Omental fat pad (tissue), 4 donors: Measurements from ENCODE around the gene CACNA1D. TPM values are rescaled to one million over a fixed set of nuclear protein-coding genes. Genes with fewer than 3 reads are reported as not detected.

ENCODE experiments used
- ATAC-seq: fragments of 150-250 bp; one replicate; pipeline ENCODE4 v1.9.1; 2016; ENCODE audit warnings: mild to moderate bottlenecking, moderate library complexity; ENCODE audit not compliant: low FRiP score
- DNase-seq: peaks from one replicate; pipeline ENCODE4 v3.0.0-alpha.2; 2019; ENCODE audit warnings: low spot score
- total RNA-seq, 4 donors: library from RNA; depleted of rRNA; stranded (reverse); fragments of >200 nt; gene quantifications; one replicate each; pipeline ENCODE4 v1.1.0, GENCODE V29; 2016
- TF ChIP-seq, protein P1 (sequence below), 3 donors: fragments of 450-650 bp; IDR thresholded peaks; one replicate each; pipeline ENCODE4 v1.5.1; 2016 to 2017; ENCODE audit warnings: antibody characterized with exemption in 3 of 3, mild to moderate bottlenecking in 3 of 3, moderate library complexity in 2 of 3

Gene CACNA1D
- total RNA-seq, 4 donors from 2014 or later, result 0.24 to 1.8 (median 0.74) TPM

DNA sequence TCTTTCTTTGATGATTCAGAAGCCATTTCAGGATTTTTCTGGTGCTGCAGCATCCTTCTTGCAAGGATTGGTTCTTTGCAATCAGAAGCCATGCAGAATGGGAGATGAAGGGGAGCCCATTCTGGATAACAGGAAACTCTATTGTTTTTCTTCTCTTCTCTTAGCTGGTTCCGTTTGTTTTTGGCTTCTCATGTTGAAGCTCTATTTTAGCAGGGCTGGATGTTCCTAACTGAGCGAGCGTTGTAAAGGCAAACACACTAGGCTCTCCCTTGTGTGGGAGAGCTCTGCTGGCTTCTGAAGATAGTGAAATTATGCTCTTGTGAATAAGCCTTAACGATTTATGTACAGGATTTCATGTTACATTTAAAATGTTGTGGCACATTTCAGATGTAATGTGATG lies 8.3 kb downstream of the CACNA1D start:
- no peak for DNase-seq
- TF ChIP-seq, protein P1, sequence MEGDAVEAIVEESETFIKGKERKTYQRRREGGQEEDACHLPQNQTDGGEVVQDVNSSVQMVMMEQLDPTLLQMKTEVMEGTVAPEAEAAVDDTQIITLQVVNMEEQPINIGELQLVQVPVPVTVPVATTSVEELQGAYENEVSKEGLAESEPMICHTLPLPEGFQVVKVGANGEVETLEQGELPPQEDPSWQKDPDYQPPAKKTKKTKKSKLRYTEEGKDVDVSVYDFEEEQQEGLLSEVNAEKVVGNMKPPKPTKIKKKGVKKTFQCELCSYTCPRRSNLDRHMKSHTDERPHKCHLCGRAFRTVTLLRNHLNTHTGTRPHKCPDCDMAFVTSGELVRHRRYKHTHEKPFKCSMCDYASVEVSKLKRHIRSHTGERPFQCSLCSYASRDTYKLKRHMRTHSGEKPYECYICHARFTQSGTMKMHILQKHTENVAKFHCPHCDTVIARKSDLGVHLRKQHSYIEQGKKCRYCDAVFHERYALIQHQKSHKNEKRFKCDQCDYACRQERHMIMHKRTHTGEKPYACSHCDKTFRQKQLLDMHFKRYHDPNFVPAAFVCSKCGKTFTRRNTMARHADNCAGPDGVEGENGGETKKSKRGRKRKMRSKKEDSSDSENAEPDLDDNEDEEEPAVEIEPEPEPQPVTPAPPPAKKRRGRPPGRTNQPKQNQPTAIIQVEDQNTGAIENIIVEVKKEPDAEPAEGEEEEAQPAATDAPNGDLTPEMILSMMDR (IDR thresholded peaks at IDR 0.05), result no peak
- ATAC-seq, result no peak

DNA sequence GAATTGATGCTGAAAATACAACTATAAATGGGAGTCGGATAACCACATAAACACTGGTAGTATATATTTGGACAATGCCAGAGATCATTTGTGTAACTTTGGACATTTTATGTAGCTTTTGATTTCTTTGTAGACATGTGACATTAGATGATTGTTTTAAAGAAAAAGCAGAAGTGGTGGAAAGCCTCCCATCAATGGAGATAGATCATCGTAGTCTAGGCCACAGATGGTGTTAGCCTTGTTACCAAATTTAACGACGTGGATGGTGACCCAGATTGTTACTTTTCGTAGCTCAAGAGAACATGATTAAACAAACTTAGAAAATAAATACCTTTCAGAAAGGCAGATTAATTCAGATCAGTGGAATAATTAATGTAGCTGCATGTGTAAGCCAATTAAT lies 8.8 kb downstream of the CACNA1D start:
- TF ChIP-seq, protein P1 (IDR thresholded peaks at IDR 0.05), result no peak
- DNase-seq (no peak), ATAC-seq (no peak)

DNA sequence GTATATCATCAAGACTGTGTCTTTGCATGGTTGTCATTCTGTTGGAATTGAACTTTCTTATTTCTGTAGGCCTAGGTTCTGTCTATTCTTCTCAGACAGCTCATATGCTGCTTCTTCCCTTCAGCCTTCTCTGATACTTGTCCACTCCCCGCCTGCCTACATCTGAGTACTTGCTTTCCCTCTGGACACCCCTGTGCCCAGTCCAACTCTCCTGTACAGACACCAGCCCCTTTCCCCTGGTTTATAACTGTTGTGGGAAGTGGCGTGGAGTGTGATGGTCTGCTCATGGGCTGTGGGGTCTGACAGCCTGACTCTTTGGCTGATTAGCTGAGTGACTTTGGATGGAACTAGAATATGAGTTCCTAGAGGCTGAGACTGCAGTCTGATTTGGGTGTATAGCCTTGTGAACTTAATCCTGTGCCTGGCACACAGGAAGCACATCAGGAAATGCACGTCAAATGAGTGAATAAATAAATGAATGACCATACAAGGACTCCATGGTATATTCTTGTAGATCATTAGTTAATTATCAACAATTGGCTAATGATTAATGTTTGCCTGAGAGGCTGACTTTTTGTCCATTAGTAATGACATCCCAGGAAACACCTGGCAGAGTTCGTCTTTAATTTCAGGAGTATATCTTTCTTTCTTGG lies 11.8 kb downstream of the CACNA1D start:
- TF ChIP-seq, protein P1 (IDR thresholded peaks at IDR 0.05), result no peak
- no peak for ATAC-seq
- DNase-seq, result no peak

DNA sequence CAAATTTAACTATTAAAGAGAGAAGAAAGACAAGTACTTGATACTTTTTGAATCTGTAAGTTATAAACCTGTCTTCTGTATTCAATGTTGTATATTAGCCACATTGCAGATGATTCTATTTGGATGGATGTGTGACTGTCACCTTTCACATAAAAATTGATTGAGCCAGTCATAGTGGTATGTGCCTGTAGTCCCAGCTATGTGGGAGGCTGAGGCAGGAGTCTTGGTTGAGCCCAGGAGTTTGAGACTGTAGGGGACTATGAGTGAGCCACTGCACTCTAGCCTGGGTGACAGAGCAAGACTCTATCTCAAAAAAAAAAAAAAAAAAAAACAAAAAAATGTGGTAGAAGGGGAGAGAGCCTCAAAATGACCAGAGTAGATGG lies 12.3 kb downstream of the CACNA1D start:
- DNase-seq, result no peak
- no peak for ATAC-seq

DNA sequence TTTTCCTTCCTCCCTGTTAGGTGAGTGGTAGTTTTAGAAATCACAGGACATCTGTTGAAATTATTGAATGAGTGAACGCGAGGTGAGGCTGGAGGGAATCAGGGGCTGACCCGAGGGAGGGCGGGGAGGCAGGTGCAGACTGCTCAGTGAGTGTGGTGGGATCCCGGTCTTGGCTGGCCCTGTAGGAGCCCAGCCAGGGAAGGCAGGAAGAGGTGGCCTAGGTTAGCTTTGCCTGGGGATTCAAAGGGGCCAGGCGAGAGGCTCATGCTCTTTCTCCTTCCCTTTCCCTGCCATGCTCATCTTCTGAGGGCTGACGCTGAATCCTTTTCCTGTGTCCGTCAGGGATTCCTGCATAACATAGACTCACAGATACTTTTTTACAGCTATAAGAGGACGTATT lies 15.1 kb downstream of the CACNA1D start:
- TF ChIP-seq, protein P1 (IDR thresholded peaks at IDR 0.05), result no peak
- ATAC-seq (no peak), DNase-seq (no peak)

More for the DNA sequence above, 12.3 kb downstream of the CACNA1D start:
- TF ChIP-seq, protein P1 (IDR thresholded peaks at IDR 0.05), result no peak

DNA sequence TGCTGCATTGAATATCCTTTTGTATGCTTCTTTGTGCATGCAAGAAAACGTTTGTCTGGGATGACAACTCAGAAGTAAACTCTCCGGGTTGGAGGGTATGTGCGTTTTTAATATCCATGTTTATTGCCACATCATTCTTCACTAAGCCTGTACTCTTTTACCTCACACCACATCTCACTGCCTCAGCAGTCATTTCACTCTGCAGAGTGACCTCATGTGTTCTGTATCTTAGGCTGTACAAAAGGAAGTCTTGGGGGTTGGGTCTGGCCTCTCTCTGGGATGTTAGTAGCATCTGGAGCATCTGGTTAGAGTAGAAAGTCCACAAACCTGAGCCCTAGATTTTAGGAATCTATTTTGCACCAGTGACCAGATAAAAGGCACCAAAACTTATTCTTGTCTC lies 16.1 kb downstream of the CACNA1D start:
- TF ChIP-seq, protein P1 (IDR thresholded peaks at IDR 0.05), result no peak
- DNase-seq, result no peak
- no peak for ATAC-seq

DNA sequence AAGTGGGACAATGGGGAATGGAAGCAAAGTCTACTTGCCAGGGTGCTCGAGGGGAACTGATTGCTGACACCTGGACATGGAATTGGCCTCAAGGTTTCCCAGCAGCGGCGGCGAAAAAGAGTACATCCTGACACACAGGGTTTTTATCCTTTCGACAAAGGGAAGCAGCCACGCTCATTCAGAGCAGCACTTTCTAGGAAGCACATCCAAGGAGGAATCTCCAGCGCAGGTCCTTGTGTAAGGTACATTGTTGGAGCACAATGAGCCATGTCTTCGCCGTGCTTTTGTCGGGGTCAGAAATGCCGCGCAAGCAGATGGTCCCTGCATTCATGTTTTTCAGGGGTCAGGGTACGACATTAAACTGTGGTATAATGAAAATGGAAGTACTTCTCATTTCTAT lies 16.8 kb downstream of the CACNA1D start:
- DNase-seq, result no peak
- TF ChIP-seq, protein P1 (IDR thresholded peaks at IDR 0.05), result no peak
- no peak for ATAC-seq
